Measurements from ENCODE around the gene GABRA5. TPM values are rescaled to one million over a fixed set of nuclear protein-coding genes. Genes with fewer than 3 reads are reported as not detected.

Gene GABRA5
- total and polyA plus RNA-seq, 2 of the 4 experiments (the other 2 are of a cell fraction): 4.0 to 7.3 TPM

DNA sequence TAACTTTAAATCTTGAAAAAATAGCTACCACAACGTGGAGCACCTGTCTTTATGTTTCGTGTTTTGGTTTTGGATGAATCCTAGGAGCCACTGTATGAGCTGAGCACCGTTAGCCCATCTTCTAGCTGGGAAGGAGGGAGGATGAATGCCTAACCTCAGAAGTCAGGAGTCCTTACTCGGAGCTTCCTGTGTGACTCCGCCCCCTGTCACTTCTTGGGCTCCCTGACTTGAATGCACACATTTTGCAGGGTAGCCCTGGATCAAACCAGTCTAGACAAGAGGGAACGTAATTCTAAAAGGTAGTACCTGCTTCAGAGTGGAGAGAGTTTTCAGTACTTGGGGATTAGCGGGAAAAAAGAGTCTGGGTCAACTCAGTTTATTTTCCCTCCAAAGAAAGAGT is 5.3 kb downstream of the GABRA5 start:
- Histone ChIP-seq H2BK5ac (ENCODE audit: low read depth, low read length, poor library complexity, severe bottlenecking) (no peak overlapping the region), H3K4me1 (ENCODE audit: control insufficient read depth, insufficient read depth, low read length) (no peaks in the 10 kb centered on the region), H2BK120ac (ENCODE audit: low read depth, low read length) (no peak overlapping the region), H3K14ac (replicated peaks; ENCODE audit: low read depth, low read length) (no peak overlapping the region), H4K91ac (ENCODE audit: insufficient read depth, low read depth, low read length) (no peak overlapping the region), H2AK5ac (ENCODE audit: low read depth, low read length) (no peak overlapping the region), H3K27me3 (ENCODE audit: control insufficient read depth, insufficient read depth, low read length) (peaks cover 12% of the 10 kb centered on the region), H3K36me3 (ENCODE audit: control insufficient read depth, insufficient read depth, low read length) (no peaks in the 10 kb centered on the region), H3K9me1 (ENCODE audit: insufficient read depth, low read length) (no peaks in the 10 kb centered on the region), H3K4me2 (ENCODE audit: low read depth, low read length) (no peak overlapping the region), H3K56ac (ENCODE audit: extremely low read depth, insufficient read depth, low read length) (no peak overlapping the region), H4K20me1 (ENCODE audit: insufficient read depth, low read length) (no peaks in the 10 kb centered on the region), H3K4ac (ENCODE audit: low read depth, low read length) (no peak overlapping the region), H3K9me3 (ENCODE audit: control insufficient read depth, insufficient read depth, low read length) (no peaks in the 10 kb centered on the region), H3K4me3 (ENCODE audit: insufficient read depth, low read depth, low read length) (no peak overlapping the region), H3K18ac (ENCODE audit: low read depth, low read length) (no peak overlapping the region), H3K9ac (ENCODE audit: low read depth, low read length) (no peak overlapping the region), H2BK15ac (ENCODE audit: low read depth, low read length) (no peak overlapping the region), H3K23ac (ENCODE audit: low read depth, low read length) (no peak overlapping the region), H4K5ac (ENCODE audit: low read depth, low read length) (no peak overlapping the region), H3K79me1 (ENCODE audit: low read depth in 1 of 2, low read length in 2 of 2) (no peaks in the 10 kb centered on the region), H2BK20ac (ENCODE audit: low read depth, low read length) (no peak overlapping the region), H3K27ac (ENCODE audit: insufficient read depth, low read length) (no peak overlapping the region), H2AFZ (replicated peaks; ENCODE audit: low read length, poor library complexity) (no peak overlapping the region), H2AK9ac (replicated peaks; ENCODE audit: low read depth, low read length, poor library complexity) (no peak overlapping the region), H4K8ac (ENCODE audit: low read depth in 2 of 2, low read length in 2 of 2) (no peak overlapping the region)
- TF ChIP-seq POLR2A (IDR thresholded peaks at IDR 0.05; ENCODE audit: low read depth, low read length) (no peak), CHD1 (IDR thresholded peaks at IDR 0.05; ENCODE audit: low read depth, low read length) (no peak), FOS (IDR thresholded peaks at IDR 0.05; ENCODE audit: low read depth, low read length) (no peak), MAFK (IDR thresholded peaks at IDR 0.05; ENCODE audit: low read depth, low read length) (no peak)
- intact Hi-C loops (cut with micrococcal nuclease): no loop called here
- BruUV-seq (replicated peaks): no TSS peak
- no peak for ATAC-seq (ENCODE audit: low read depth)
- CTCF ChIA-PET: no interaction called here
- POLR2A ChIA-PET (ENCODE audit: unreplicated experiment): no interaction called here
- dilution Hi-C loops (cut with HindIII; ENCODE audit: low sequenced_read_pairs, unreplicated experiment): no loop called here
- in situ Hi-C loops (cut with MboI; ENCODE audit: low sequenced_read_pairs): no loop called here
- WGBS, 2 experiments (ENCODE audit: extremely low coverage in 2 of 2, insufficient read length in 1 of 2): 80% methylated on average over 1 of the region's 7 CpGs; no CpG with 5 or more reads in 1 of the 2 experiments
- DNase-seq: no peak

All from IMR-90 (cell line).